GM19438 (cell line): ENCODE measurements around the gene PNLIP.

ENCODE experiments used
- ATAC-seq: cut with Tn5 transposase; IDR thresholded peaks from one replicate; pipeline ENCODE4 v1.9.1; 2021; ENCODE audit warnings: low read depth; ENCODE audit not compliant: unreplicated experiment

Gene PNLIP

GRCh38 chr10:116545756-116546155 lies at the start of gene PNLIP:
Gene PNLIP (plus strand): TSS chr10:116545931. CDS start chr10:116546093, 162 bp downstream.
- no peak for ATAC-seq

GRCh38 chr10:116504786-116505185 lies 40.9 kb upstream of the PNLIP start:
- no peak for ATAC-seq

DNA sequence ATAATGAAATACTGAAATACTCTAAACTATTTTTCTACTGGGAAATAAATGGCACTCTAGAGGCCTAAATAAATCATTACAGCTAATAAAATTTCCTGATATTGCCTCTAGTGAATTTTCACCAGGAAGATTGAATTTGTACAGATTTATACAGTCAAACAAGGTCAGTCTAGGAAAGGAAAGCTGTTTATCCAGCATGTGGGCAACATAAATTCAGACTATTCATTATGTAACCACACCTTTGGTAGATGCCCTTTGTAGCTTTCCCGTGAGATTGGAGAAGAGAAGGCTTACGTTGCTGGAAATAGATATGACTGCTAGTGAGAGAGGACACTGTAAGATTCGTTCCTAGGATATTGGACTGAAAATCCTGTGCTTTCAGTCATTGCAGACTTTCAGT lies 35.2 kb upstream of the PNLIP start:
- no peak for ATAC-seq

- no peak for ATAC-seq
These were observed 34.4 kb upstream of the PNLIP start for GRCh38 chr10:116511365-116511764.

GRCh38 chr10:116521424-116522290 lies 24.1 kb upstream of the PNLIP start:
- no peak for ATAC-seq

DNA sequence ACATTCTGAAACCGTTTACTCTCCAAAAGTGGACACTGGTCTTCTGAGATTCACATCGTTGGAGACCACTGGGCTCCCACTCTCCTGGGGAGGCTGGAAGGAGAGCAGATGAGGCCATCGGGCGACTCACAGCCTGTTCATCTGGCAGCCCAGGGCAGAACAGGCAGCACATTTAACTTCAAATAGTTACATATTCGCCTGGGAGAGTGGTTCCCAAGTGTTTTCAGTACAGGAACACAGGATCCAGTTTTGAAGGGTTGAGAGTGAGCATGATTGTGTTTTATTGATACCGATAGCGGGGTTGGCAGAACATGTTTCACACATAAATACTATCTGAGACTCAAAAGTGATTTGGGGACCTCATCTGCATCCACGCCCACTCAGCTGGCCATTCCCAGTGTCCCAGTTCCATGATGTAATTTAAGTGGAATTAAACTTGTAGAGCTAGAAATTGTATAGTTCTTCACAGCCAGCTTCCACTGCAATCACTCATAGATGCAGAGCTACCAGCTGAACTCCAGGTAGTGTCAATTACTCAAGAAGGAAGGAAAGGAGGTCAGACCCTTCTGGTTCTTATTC lies 22.8 kb upstream of the PNLIP start:
- ATAC-seq: no peak

DNA sequence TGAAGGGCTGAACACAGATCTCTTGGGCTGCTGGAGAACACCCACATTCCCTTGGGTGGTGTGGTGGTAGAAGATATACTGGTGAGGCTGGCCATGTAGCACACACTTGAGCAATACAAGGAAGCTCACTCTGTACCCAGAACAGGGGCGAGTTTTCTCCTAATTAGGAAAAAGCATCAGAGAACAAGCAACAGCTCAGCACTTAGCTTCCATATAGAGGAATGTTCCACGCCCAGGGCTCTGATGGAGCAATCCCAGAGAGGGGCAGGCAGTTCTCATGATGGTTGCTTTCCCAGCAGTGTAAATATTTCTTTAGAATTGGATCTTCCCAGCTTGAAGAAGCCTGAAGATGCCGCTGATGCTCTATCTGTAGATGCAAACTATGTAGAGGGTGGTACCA lies 21.0 kb upstream of the PNLIP start:
- ATAC-seq: no peak

GRCh38 chr10:116526219-116526618 lies 19.5 kb upstream of the PNLIP start:
- no peak for ATAC-seq

- ATAC-seq: no peak
These were observed 8.9 kb upstream of the PNLIP start for GRCh38 chr10:116536810-116537209.

- ATAC-seq: no peak
These were observed 7.3 kb upstream of the PNLIP start for GRCh38 chr10:116538456-116538855.

DNA sequence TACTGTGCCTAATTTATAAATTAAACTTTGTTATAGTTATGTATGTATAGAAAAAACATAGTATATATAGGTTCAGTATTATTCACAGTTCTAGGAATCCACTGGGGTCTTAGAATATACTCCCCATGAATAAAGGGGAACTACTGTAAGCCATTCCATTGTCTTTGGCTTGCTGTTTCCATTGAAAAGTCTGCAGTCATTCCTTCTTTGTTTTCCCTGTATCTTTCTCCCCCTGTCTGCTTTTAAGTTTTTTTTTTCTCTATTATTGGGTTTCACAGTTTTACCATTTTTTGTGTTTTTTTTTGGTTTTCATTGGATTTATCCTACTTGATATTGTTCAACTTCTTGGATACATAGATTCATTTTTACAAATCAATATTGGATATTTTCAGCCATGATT lies 6.7 kb upstream of the PNLIP start:
- ATAC-seq: no peak

DNA sequence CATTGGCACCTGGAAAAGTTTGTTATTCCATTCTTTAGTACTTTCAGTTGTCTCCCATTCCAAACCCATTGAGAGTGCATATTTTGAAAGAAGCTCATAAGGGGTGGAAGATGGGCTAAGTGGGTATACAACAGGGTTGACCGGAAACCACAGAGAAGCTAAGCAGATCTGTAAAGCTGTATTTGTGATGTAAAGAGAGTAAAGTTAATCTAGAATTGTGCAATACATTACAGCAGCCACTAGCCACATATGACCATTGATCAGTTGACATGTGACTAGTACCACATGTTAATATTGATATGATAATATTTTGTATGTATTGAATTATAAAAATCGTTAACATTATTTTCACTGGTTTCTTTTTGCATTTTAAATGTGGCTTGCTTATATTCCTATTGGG lies 4.9 kb upstream of the PNLIP start:
- ATAC-seq: no peak

- no peak for ATAC-seq
These were observed 3.6 kb upstream of the PNLIP start for GRCh38 chr10:116542007-116542677.

DNA sequence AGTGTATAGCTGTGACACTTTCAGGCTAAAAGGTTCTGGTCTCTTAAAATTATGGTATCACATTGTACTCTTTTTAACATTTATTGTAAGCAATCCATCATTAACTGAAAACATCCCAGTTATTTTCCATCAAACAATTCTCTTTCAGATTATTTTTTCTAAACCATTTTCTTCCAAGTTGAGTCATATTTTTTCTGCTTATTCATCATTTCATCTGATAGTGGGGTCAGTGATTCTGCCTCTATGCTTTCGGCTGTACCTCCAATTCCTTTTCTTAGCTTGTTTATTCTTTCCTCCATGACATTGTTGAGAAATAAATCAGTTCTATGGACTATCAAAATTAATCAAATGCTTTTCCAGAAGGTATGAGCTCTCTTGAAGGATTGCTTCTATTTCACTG lies 609 bp upstream of the PNLIP start:
- ATAC-seq: no peak

DNA sequence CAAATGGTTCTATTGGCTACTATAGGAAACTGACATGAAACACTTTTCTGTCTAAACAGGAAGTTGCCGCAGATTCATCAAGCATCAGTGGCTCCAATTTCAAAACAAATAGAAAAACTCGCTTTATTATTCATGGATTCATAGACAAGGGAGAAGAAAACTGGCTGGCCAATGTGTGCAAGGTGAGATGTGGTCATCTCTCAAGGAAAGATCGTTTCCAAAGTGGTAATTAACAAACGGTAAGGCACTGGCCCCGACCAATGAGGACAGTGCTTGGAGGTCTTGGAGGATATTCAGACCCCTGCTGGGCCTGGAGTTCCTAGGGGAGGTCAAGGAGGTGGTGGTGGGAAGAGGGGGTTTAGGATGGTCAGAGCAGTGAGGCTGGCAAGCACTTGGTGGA lies 2.6 kb downstream of the PNLIP start:
- ATAC-seq: no peak

- ATAC-seq: no peak
These were observed 7.7 kb downstream of the PNLIP start for GRCh38 chr10:116553378-116553980.

- ATAC-seq: no peak
These were observed 8.9 kb downstream of the PNLIP start for GRCh38 chr10:116554628-116555027.

DNA sequence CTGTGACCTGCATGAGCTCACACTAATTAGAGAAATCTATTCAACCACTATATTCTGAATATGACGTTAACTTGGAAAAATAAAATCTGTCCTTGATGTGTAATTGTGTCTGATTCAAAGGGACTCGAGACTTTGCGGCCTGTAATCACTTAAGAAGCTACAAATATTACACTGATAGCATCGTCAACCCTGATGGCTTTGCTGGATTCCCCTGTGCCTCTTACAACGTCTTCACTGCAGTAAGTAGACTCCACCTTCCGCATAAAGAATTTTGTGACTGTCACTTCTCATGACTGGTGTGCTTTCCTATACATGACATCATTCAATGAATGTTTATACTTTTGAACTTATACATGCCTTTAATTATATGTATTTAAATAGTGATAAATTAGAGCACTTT lies 10.1 kb downstream of the PNLIP start:
- ATAC-seq: no peak

- no peak for ATAC-seq
These were observed 11.7 kb downstream of the PNLIP start for GRCh38 chr10:116557305-116557880.

DNA sequence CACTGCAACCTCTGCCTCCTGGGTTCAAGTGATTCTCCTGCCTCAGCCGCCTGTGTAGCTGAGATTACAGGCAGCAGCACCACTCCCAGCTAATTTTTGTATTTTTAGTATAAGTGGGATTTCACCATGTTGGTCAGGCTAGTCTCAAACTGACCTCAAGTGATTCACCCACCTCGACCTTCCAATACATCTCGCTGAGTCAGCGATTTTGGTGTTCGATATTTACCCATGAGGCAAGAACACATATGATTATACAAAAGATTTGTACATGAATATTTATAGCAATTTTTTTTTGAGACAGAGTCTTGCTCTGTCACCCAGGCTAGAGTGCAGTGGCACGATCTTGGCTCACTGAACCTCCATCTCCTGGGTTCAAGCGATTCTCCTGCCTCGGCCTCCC lies 19.8 kb downstream of the PNLIP start:
- no peak for ATAC-seq

- no peak for ATAC-seq
These were observed 21.2 kb downstream of the PNLIP start for GRCh38 chr10:116566932-116567331.
